Measurements from ENCODE around the gene HMGXB3.
"Not testable (repeated sequence)": the region's sequence is repeated elsewhere in the genome, so short reads cannot be mapped to it uniquely, and the experiment has no call there.

Gene HMGXB3

DNA sequence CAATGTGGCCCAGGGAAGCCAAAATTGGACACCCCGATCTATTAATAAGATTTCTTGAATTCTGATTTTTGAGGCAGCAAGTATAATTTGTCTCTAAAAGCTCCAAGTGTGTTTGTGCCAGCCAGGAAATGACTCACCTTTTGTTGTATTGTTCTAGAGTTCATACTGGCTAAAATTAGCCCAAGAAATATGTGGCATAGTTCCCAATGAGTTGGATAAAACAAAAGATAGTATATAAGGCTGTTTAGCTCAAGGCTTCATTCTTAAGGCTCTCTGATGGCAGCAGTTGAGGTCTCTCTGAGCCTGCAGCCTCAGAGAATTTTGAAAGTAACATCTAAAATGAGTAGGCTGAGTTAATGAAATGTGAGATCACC lies 21.6 kb downstream of the HMGXB3 start:
- DNase-seq (ENCODE audit: low read depth): peak; percentile 92
- H3K4me3 ChIP-seq (ENCODE audit: low read length): no peak overlapping the region
- TF ChIP-seq, protein P1, sequence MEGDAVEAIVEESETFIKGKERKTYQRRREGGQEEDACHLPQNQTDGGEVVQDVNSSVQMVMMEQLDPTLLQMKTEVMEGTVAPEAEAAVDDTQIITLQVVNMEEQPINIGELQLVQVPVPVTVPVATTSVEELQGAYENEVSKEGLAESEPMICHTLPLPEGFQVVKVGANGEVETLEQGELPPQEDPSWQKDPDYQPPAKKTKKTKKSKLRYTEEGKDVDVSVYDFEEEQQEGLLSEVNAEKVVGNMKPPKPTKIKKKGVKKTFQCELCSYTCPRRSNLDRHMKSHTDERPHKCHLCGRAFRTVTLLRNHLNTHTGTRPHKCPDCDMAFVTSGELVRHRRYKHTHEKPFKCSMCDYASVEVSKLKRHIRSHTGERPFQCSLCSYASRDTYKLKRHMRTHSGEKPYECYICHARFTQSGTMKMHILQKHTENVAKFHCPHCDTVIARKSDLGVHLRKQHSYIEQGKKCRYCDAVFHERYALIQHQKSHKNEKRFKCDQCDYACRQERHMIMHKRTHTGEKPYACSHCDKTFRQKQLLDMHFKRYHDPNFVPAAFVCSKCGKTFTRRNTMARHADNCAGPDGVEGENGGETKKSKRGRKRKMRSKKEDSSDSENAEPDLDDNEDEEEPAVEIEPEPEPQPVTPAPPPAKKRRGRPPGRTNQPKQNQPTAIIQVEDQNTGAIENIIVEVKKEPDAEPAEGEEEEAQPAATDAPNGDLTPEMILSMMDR (conservative IDR thresholded peaks at IDR 0.05; ENCODE audit: low read length): no peak

DNA sequence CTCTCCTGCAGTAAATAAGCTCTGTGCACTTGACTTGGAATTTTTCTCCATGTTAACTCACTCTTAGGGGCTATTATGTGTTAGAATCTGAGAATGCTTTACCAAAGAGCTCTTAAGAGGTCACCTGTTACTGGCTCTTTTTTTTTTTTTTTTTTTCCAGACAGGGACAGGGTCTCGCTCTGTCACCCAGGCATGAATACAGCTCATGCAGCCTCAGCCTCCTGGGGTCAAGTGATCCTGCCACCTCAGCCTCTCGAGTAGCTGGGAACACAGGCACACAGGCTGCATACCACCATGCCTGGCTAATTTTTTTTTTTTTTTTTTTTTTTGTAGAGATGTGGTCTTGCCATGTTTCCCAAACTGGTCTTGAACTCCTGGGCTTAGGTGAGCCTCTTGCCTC lies 22.1 kb downstream of the HMGXB3 start:
- H3K4me3 ChIP-seq (ENCODE audit: low read length): no peak overlapping the region
- no peak for DNase-seq (ENCODE audit: low read depth)

DNA sequence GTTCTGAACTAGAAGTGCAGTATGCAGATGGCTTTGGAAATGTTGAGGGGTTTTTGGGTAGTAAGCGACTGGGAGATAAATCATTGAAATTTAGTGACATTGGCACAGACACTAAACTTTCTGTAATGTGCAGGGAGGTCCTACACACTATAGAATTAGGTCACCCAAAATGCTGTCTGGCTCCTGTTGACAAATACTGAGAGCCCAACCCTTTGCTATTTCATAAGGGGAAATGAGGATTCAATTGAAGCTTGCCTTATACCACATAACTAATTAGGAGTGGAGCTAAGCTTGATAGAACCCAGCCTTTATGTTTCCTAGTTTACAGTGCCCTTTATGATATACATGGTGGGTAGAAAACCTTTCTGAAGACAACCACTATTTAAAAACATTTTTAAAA lies 22.6 kb downstream of the HMGXB3 start:
- no peak overlapping the region for H3K4me3 ChIP-seq (ENCODE audit: low read length)
- TF ChIP-seq, protein P1 (conservative IDR thresholded peaks at IDR 0.05; ENCODE audit: low read length): no peak
- DNase-seq (ENCODE audit: low read depth): no peak

More for the DNA sequence above, 22.1 kb downstream of the HMGXB3 start:
- TF ChIP-seq, protein P1 (conservative IDR thresholded peaks at IDR 0.05; ENCODE audit: low read length): no peak

DNA sequence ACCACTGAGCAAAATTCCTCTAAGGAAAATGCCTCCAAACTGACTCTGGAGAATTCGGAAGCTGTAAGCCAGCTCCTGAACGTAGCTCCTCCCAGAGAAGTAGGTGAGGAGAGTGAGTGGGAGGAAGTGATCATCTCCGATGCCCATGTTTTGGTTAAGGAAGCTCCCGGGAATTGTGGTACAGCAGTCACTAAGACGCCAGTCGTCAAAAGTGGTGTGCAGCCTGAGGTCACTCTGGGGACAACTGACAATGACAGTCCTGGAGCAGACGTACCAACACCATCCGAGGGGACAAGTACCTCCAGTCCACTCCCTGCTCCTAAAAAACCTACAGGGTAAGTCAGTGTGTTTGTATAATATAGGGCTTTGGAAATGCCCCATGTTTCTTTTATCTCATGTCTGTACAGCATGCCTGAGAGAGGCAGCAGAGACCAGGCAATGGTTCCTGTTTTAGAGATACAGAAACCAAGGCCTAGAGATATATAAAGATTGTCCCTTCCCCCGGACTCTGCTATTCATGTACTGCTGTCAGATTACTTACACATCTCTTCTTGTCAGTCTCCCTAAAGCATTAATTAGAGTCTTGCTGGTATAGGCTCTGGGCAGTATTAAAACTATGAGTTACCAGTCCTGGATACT lies 23.9 kb downstream of the HMGXB3 start:
- no peak overlapping the region for H3K4me3 ChIP-seq (ENCODE audit: low read length)
- DNase-seq (ENCODE audit: low read depth): no peak
- TF ChIP-seq, protein P1 (conservative IDR thresholded peaks at IDR 0.05; ENCODE audit: low read length): peak; percentile 19; the same call in 1 of the 2 replicates

DNA sequence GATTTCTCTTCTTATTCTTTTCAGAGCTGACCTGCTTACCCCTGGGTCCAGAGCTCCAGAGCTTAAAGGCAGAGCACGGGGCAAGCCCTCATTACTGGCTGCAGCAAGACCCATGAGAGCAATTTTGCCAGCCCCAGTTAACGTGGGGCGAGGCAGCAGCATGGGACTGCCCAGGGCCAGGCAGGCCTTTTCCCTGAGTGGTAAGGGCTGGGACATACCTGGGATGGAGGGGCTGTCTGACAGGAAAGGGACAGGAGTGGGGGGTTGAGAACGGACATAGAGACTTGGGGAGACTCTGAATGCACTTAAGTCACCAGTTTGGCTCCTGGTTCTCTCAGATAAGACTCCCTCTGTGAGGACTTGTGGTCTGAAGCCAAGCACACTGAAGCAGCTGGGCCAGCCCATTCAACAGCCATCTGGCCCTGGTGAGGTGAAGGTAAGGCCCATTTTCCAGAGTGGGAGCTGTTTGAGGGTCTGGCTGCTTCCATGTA lies 26.2 kb downstream of the HMGXB3 start:
- no peak overlapping the region for H3K4me3 ChIP-seq (ENCODE audit: low read length)
- no peak for DNase-seq (ENCODE audit: low read depth)
- TF ChIP-seq, protein P1 (conservative IDR thresholded peaks at IDR 0.05; ENCODE audit: low read length): no peak

DNA sequence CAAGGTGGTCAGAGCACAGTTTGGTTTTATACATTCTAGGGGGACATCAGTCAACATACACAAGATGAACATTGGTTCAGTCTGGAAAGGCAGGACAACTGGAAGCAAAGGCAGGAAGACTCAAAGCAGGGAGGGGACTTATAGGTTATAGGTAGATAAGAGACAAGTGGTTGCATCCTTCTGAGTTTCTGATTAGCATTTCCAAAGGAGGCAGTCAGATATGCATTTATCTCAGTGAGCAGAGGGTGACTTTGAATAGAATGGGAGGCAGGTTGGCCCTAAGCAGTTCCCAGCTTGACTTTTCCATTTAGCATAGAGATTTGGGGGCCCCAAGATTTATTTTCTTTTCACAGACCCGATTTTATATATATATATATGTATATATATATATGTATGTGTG lies 27.5 kb downstream of the HMGXB3 start:
- not testable (repeated sequence) for DNase-seq (ENCODE audit: low read depth)

DNA sequence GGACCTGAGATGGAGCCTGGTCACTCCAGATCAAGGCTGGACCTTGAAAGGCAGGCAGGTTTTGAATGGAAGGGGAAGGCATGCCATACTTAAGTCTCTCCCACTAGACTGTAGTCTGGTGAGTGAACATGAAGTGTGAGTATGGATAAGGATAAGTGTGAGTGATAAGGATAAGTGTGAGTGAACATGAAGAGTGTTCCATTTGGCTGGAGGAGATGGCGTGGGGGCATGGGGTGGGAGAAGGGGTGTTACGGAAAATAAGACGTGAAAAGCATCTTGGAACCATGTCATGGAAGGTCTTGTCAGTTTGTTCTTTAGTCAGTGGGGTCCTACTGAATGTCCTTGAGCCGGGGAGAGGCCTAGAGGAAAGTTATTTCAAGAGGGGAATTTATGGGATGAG lies 32.8 kb downstream of the HMGXB3 start:
- no peak overlapping the region for H3K4me3 ChIP-seq (ENCODE audit: low read length)
- TF ChIP-seq, protein P1 (conservative IDR thresholded peaks at IDR 0.05; ENCODE audit: low read length): no peak
- no peak for DNase-seq (ENCODE audit: low read depth)

More for the DNA sequence above, 27.5 kb downstream of the HMGXB3 start:
- H3K4me3 ChIP-seq (ENCODE audit: low read length): not testable (repeated sequence)
